Activated naive CD8-positive, alpha-beta T cell (primary cell): ENCODE results near the gene EIF4E1B.

Experiments
- H3K27ac Mint-ChIP-seq: one replicate; pipeline ENCODE4 v1.8.0; 2021; ENCODE audit warnings: mixed read lengths
- H3K27me3 Mint-ChIP-seq: one replicate; pipeline ENCODE4 v1.8.0; 2021; ENCODE audit warnings: mixed read lengths
- H3K36me3 Mint-ChIP-seq: one replicate; pipeline ENCODE4 v1.8.0; 2021; ENCODE audit warnings: mixed read lengths
- H3K4me1 Mint-ChIP-seq: one replicate; pipeline ENCODE4 v1.8.0; 2021; ENCODE audit warnings: low read depth, mixed read lengths
- H3K4me3 Mint-ChIP-seq: one replicate; pipeline ENCODE4 v1.8.0; 2021; ENCODE audit warnings: mild to moderate bottlenecking, mixed read lengths
- H3K9me3 Mint-ChIP-seq: one replicate; pipeline ENCODE4 v1.8.0; 2021; ENCODE audit warnings: low read depth, mixed read lengths

EIF4E1B gene

DNA sequence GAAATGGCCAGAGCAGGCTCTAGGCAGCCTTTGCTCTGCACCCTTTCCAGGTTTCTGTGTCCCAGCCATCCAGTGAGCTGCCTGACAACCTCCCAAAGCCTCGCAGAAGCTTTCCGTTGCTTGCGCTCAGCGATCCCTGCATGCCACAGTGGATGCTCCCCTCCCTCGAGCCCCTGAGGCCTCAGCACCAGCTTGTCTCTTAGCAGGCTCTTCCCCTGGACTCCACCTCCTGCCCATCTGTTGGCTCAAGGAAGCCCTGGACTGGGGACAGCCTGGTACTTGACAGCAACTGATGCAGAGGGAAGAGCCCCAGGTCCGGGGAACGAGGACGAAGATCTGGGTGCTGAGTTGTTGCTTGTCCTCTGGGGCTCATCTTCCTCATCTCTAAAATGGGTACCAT lies 40.0 kb downstream of the EIF4E1B start:
- Mint-ChIP-seq H3K9me3 (no peaks in the 10 kb centered on the region), H3K27me3 (peaks cover 5% of the 10 kb centered on the region), H3K4me1 (no peaks in the 10 kb centered on the region), H3K36me3 (no peaks in the 10 kb centered on the region), H3K4me3 (no peak overlapping the region), H3K27ac (no peak overlapping the region)

DNA sequence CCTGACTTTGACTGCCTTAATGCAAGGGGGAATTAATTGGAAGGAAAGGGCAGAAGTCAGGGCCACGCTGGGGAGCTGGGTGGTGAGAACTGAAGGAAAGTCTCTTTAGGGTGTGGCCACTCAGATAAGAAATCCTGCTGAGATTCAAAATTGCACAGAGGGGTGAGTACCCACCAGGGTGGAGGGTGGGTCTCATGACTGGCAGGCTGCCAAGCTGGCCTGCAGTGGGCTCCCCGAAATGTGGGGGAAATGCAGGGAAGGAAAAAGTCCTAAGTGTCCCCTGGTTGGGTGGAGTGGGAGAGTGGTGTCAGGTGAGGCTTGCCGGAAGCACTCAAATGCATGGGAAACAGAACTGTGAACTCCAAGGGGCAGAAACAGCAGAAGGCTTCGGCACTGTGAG lies 40.9 kb downstream of the EIF4E1B start:
- H3K4me3 Mint-ChIP-seq = no peak overlapping the region
- H3K36me3 Mint-ChIP-seq = no peaks in the 10 kb centered on the region
- H3K27ac Mint-ChIP-seq = no peak overlapping the region
- peaks cover 7% of the 10 kb centered on the region for H3K27me3 Mint-ChIP-seq
- no peaks in the 10 kb centered on the region for H3K4me1 Mint-ChIP-seq
- no peaks in the 10 kb centered on the region for H3K9me3 Mint-ChIP-seq

DNA sequence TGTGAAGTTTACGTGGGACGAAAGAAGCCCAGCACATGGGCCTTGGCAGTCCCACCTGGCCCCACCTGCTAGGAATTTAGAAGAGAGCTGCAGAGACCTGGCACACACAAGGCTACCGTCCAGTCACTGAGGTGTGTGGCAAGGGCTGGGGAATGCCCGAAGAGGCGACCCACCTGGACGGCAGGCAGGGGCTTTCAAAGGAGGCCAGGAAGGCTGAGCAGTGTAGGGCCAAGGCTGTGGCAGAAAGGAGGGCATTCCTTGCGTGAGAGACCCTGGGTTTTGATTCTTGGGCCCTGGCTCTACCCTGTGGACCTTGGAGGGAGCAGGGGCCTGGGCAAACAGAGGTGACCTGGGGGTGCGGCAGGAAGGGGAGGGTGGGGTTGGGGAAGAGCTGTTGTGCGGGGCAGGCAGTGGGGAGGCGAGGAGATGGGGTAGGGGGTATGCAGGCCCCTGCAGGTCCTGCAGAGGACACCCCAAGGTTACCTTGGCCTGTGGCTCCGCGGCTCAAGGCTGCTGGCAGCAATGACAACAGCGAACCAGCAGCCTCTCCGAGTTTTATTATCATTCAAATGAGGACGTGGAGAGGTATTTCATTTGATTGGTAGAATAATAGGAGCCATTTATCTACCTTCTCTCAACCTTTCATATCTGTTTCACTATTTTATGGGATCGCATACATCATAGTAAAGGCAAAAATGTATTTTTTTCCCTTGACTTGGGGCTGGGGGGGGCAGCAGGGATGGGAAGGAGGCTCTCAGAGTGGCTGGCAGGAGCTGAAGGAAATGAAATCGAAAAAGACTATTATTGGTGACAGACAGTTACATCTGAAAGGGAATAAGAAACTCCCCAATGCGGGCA lies 41.6 kb downstream of the EIF4E1B start:
- Mint-ChIP-seq H3K27me3 (peaks cover 7% of the 10 kb centered on the region), H3K4me3 (no peak overlapping the region), H3K9me3 (no peaks in the 10 kb centered on the region), H3K27ac (no peak overlapping the region), H3K4me1 (no peaks in the 10 kb centered on the region), H3K36me3 (no peaks in the 10 kb centered on the region)

DNA sequence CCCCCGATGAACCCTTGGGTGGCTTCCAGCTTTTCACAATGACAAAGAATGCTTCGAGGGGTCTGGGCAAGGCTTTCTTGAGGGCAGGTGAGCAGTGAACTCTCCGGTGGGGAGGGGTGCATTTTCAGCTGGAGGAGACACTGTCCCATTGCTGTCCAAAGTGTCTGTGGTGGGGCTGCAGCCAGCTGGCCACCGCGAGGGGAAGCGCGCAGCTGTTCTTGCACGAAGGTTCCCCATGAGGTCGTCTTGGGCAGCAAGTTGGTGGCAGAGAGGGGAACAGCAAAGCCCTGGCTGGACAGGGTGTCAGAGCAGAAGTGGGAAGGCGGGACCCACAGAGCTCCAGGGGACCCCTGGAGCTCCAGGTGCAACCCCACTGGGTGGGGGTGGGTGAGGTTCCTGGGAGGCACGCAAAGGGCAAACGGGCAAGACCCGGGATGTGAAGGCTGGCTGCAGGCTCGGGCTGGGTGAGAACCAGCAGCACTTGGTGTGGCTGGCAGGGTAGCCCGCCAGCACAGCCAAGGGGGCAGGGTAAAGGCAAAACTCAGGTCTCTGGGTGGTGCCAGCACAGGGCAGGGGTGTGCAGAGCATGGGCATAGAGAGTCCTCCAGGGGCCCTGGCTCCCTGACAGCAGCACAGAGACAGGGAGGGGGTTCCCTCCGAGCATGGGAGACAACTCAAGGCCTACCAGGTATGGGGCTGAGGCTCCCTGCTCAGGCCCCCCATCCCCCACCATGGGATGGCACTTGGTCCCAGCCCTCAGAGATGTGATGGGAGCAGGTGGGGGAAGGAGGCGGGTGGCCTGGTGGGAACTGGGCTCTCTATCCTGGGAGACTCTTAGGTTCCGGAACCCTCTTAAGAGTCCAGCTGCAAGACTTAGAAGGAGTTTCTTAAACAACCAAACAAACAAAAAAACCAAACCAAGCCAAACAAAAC lies 43.4 kb downstream of the EIF4E1B start:
- Mint-ChIP-seq H3K27ac (no peak overlapping the region), H3K4me1 (no peaks in the 10 kb centered on the region), H3K9me3 (no peaks in the 10 kb centered on the region), H3K4me3 (no peak overlapping the region), H3K36me3 (no peaks in the 10 kb centered on the region), H3K27me3 (peaks cover 15% of the 10 kb centered on the region)

DNA sequence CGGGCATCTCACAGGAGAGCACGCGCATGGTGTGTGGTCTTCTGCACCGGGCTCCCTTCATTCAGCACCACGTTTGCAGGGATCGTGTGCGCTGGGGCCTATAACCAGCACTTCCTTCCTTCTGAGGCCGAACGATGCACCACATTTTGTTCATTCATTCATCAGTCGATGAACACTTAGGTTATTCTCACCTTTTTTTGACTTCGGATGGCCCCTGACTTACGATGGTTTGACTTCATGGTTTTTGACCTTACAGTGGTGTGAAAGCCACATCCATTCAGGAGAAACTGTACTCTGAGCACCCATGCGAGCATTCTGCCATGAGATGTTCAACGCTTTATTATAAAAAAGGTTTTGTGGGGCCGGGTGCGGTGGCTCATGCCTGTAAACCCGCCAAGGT lies 44.3 kb downstream of the EIF4E1B start:
- H3K36me3 Mint-ChIP-seq = no peaks in the 10 kb centered on the region
- no peak overlapping the region for H3K27ac Mint-ChIP-seq
- no peak overlapping the region for H3K4me3 Mint-ChIP-seq
- no peaks in the 10 kb centered on the region for H3K9me3 Mint-ChIP-seq
- no peaks in the 10 kb centered on the region for H3K4me1 Mint-ChIP-seq
- H3K27me3 Mint-ChIP-seq = peaks cover 20% of the 10 kb centered on the region

DNA sequence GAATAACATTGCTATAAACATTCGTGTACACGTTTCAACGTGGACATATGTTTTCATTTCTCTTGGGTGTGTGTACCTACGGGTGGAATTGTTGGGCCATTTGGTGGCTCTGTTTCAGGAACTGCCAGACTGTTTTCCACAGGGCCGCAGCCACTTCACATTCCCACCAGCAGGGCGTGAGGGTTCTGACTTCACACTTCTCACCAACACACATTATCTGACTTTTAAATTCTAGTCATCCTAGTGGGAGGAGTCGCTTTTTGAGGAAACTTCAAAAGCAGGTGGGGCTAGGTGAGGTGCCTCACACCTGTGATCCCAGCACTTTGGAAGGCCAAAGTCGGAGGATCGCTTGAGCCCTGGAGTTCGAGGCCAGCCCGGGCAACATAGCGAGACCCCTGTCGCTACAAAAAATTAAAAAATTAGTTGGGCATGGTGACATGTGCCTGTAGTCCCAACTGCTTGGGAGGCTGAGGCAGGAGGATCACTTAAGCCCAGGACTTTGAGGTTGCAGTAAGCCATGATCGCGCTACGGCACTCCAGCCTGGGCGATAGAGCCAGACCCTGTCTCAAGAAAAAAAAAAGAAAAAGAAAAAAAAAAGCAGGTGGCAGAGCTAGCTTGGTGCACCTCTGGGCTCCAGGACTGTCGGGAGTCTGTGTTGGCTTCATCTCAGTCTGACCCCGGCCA lies 45.3 kb downstream of the EIF4E1B start:
- no peak overlapping the region for H3K4me3 Mint-ChIP-seq
- no peak overlapping the region for H3K27ac Mint-ChIP-seq
- H3K27me3 Mint-ChIP-seq = peaks cover 22% of the 10 kb centered on the region
- H3K4me1 Mint-ChIP-seq = no peaks in the 10 kb centered on the region
- no peaks in the 10 kb centered on the region for H3K36me3 Mint-ChIP-seq
- no peaks in the 10 kb centered on the region for H3K9me3 Mint-ChIP-seq

DNA sequence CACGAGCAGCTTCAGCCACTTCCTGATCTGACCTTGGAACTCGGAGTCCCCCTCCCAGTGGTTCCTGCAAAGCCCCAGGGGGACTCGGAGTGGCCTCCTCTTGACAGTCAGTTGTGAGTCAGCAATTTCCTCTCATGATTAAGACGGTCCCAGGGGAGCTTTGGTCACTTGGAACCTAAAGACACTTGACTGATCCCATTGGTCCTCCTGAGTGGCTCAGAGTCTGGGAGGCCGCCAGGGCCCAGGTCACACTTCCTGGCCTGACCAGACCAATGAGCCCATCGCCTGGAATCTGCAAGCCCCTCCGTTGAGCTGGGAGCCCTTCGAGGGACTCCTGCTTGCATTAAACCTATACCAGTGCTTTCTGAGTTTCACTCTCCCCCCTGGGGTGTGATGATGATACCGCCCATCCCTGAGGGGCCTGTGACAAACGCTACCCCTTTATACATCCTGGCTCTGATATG lies 45.9 kb downstream of the EIF4E1B start:
- Mint-ChIP-seq H3K27me3 (peaks cover 23% of the 10 kb centered on the region), H3K27ac (no peak overlapping the region)

DNA sequence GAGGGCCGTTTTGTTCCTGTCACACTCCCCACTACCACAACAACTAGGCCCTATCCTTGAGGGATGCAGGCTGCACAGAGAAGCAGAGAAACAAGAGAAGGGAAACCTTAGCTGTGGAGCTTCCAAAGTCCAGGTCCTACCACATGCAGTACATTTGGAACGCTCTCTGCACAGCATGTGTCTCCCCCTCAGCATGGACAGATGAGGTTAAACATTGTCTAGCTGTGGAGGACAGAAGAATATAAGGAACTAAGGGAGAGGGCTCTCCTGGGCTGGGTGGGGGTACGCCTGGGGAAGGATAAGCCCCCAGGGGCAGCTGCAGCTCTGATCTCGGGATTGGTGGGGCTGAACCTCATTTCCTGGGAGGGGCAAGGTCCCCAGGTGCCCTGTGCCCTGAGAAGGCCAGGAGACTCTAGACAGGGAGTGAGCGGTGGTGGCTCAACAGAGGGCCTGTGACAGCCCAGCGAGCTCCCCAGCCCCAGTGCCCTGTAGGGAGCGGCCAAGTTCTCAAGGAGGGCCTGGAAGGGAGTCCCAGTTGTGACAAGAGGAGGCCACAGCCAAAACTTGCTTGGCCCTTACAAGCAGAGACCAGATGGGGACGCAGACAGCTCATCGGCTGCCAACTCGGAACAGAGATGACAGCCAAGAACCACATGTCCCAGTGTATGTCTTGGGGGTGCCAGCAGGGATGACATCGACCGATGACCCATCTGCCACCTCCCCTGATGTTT lies 46.9 kb downstream of the EIF4E1B start:
- H3K4me3 Mint-ChIP-seq = no peak overlapping the region
- H3K27ac Mint-ChIP-seq = no peak overlapping the region
- H3K4me1 Mint-ChIP-seq = no peaks in the 10 kb centered on the region
- peaks cover 30% of the 10 kb centered on the region for H3K27me3 Mint-ChIP-seq
- H3K36me3 Mint-ChIP-seq = no peaks in the 10 kb centered on the region
- H3K9me3 Mint-ChIP-seq = no peaks in the 10 kb centered on the region

More for the DNA sequence above, 45.9 kb downstream of the EIF4E1B start:
- H3K9me3 Mint-ChIP-seq = no peaks in the 10 kb centered on the region
- H3K36me3 Mint-ChIP-seq = no peaks in the 10 kb centered on the region
- no peak overlapping the region for H3K4me3 Mint-ChIP-seq
- no peaks in the 10 kb centered on the region for H3K4me1 Mint-ChIP-seq

DNA sequence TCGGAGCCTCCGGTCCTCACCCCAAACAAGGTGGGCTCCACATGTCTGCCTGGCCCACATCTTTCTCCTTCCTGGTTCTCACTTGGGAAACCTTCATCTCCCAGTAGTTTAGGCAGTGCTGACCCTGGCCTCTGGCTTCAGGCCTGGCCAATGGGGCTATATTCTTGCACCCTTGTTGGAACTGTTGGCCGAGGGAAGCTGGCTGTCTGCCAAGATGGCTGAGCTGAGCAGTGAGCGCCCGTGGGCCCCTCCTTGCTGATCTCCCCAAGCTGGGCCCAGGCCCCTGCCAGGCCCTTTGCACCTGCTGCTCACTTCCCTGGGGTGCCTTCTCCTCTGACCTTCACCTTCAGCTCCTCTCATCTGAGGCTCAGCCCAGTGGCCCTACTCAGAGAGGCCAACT lies 48.1 kb downstream of the EIF4E1B start:
- no peaks in the 10 kb centered on the region for H3K4me1 Mint-ChIP-seq
- no peaks in the 10 kb centered on the region for H3K9me3 Mint-ChIP-seq
- H3K4me3 Mint-ChIP-seq = no peak overlapping the region
- H3K36me3 Mint-ChIP-seq = no peaks in the 10 kb centered on the region
- no peak overlapping the region for H3K27ac Mint-ChIP-seq
- H3K27me3 Mint-ChIP-seq = peaks cover 34% of the 10 kb centered on the region

DNA sequence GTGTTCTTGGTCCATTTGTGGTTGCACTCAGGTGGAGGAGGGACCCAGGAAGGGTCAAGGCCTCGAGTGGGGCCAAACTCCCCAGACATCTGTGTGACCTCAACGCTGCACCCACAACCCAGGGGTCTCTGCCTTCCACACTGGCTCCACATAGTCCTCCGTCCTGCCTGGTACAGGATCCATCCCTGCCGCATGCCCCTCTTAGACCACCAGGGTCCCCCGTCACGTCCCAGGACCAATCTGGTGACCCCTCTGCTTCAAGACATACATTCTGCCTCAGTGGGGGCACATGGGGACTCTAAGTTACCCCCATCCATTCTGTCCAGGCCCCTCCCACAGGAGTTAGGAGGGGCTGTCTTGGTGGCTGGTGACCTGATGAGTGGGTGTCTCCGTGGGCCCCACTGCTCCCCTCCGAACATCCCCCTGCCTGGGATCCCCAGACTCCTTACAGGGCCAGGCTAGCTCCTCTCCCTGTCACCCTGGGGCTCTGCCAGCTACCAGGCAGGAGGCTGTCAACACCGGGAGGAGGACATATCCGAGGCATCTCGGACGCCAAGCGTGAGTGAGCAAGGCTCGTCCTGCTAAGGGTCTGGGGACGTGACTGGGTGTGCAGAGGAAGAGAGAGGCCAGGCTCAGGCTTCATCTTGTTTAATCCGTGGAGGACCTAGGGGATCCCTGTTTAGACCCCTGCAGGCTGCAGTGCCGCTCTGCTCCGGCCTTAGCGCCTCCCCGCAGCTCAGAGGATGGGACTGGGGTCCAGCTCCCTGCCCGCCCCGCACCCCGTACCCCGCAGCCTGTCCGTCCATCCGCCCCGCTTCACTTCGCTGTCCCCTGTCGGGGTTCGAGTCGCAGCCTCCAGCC lies 49.1 kb downstream of the EIF4E1B start:
- H3K27ac Mint-ChIP-seq = no peak overlapping the region

DNA sequence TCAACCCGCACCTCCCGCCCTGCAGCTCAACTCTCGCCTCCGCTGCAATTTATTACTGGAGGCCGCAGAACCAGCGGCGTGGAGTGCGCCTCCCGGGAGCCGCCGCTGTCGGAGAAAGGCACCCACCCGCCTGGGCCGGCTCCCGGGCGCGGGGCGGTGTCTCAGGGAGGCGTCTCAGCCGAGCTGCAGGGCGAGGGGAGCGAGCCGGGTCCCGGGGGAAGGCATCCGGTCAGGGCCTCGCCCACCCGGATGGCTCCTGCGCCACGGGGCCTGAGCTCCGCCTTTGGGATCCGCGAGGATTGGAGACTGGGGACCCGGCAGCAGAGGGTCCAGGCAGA lies 49.7 kb downstream of the EIF4E1B start:
- peaks cover 42% of the 10 kb centered on the region for H3K27me3 Mint-ChIP-seq

More for the DNA sequence above, 49.1 kb downstream of the EIF4E1B start:
- Mint-ChIP-seq H3K4me1 (no peaks in the 10 kb centered on the region), H3K9me3 (peaks cover 4% of the 10 kb centered on the region), H3K36me3 (no peaks in the 10 kb centered on the region), H3K27me3 (peaks cover 39% of the 10 kb centered on the region), H3K4me3 (no peak overlapping the region)

DNA sequence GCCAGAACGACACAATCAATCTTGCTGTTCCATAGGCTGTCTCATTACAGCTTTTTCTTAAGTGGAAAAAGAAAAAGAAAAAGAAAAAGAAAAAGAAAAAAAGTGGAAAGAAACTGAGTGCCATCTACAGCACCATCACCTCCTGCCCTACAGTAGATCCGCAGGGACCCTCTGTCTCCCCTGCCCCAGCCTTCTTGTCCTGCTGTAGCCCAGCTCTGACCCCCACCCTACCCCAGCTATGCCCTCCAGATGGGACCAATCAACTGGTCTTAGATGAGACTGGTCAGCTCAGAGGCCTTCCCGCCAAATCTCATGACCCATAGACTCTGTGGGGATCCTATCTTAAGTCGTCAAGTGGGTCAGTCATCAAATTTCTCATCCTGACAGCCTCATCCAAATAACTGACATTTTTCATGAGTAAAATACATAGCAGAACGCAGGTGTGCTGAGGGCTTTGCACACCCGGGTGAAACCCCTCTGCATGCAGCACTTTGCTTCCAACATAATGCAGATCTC lies 51.6 kb downstream of the EIF4E1B start:
- Mint-ChIP-seq H3K9me3 (peaks cover 14% of the 10 kb centered on the region), H3K27me3 (peaks cover 40% of the 10 kb centered on the region), H3K27ac (no peak overlapping the region), H3K4me3 (no peak overlapping the region), H3K36me3 (peaks cover 3% of the 10 kb centered on the region), H3K4me1 (no peaks in the 10 kb centered on the region)

More for the DNA sequence above, 49.7 kb downstream of the EIF4E1B start:
- Mint-ChIP-seq H3K27ac (no peak overlapping the region), H3K9me3 (peaks cover 8% of the 10 kb centered on the region), H3K36me3 (peaks cover 2% of the 10 kb centered on the region), H3K4me1 (no peaks in the 10 kb centered on the region), H3K4me3 (no peak overlapping the region)

DNA sequence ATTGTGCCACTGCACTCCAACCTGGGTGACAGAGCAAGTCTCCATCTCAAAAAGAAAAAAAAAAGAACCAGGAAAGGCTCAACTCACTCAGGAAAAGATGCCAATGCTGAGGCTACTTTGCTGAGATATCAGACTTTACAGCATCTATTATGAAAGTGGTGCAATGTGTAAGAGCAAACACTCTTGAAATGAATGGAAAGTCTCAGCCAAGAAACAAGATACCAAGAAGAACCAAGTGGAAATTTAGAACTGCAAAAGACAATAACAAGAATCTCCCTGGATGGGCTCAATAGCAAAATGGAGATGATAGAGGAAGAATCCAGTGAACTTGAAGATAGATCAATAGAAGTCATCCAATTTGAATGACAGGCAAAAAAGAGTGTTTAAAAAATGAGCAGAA lies 54.5 kb downstream of the EIF4E1B start:
- Mint-ChIP-seq H3K27ac (no peak overlapping the region), H3K9me3 (peaks cover 14% of the 10 kb centered on the region), H3K4me3 (no peak overlapping the region), H3K36me3 (peaks cover 3% of the 10 kb centered on the region), H3K4me1 (no peaks in the 10 kb centered on the region), H3K27me3 (peaks cover 28% of the 10 kb centered on the region)
